Fibroblast of the aortic adventitia (primary cell): ENCODE results near the gene FLT1. TPM values are rescaled to one million over a fixed set of nuclear protein-coding genes. Genes with fewer than 3 reads are reported as not detected.

Experiments used
- DNase-seq: peaks from one replicate; pipeline ENCODE4 v3.0.0-alpha.2; 2010; ENCODE audit warnings: low read depth
- H3K4me3 ChIP-seq: 2 replicates; pipeline ENCODE4 v1.5.1; 2011; ENCODE audit warnings: low read depth, mild to moderate bottlenecking, control low read depth, low read length, moderate library complexity
- total RNA-seq: library from RNA; depleted of rRNA; stranded (reverse); fragments of >200 nt; gene quantifications from 2 replicates; pipeline ENCODE4 v1.2.3, GENCODE V29; 2012; ENCODE audit warnings: low replicate concordance
- TF ChIP-seq, protein P1 (sequence below): IDR thresholded peaks from 2 replicates; pipeline ENCODE4 v1.5.1; 2011; ENCODE audit warnings: mild to moderate bottlenecking, low read length, control low read depth, inconsistent platforms; ENCODE audit not compliant: insufficient read depth

Gene FLT1
- total RNA-seq, 1 donor: 0.36 TPM

DNA sequence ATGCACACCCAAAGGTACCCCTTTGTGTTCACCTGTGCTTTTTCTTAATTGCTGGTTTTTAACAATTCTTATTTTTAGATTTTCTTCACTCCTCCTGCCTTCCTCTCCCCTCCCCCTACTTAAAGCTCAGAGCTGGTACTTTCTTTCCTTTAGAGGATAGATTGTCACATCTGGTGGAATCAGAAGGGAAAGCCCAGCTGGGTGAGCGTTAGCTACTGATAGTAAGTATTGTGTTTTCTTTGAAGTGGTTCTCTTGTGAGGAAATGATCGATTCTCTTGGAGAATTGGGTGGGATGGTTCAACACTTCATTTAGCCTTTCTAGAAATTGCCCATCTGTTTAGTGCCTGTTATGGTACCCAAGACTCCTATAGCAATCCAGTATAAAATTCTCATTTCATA, 84.8 kb downstream of the FLT1 start:
- TF ChIP-seq, protein P1, sequence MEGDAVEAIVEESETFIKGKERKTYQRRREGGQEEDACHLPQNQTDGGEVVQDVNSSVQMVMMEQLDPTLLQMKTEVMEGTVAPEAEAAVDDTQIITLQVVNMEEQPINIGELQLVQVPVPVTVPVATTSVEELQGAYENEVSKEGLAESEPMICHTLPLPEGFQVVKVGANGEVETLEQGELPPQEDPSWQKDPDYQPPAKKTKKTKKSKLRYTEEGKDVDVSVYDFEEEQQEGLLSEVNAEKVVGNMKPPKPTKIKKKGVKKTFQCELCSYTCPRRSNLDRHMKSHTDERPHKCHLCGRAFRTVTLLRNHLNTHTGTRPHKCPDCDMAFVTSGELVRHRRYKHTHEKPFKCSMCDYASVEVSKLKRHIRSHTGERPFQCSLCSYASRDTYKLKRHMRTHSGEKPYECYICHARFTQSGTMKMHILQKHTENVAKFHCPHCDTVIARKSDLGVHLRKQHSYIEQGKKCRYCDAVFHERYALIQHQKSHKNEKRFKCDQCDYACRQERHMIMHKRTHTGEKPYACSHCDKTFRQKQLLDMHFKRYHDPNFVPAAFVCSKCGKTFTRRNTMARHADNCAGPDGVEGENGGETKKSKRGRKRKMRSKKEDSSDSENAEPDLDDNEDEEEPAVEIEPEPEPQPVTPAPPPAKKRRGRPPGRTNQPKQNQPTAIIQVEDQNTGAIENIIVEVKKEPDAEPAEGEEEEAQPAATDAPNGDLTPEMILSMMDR: no peak
- DNase-seq: no peak

DNA sequence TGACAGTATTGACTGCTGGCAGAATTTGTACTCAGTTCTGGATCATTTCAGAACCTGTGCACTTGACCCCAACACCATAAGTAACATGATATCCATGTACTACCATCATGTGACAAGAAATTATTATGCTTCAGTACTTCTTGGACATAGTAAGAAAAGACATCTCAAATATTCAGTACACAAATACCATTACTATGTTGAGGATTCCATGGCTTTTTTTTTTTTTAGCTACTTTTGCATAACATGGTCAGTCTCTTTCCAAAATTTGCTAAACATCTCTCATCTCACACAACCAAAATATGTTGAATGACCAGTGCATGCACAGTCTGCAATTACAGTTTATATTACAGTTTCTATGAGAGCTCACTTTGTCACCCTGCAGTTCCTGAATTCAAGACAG, 85.3 kb downstream of the FLT1 start:
- no peak for DNase-seq
- H3K4me3 ChIP-seq: no peak overlapping the region
- TF ChIP-seq, protein P1: no peak

More for the DNA sequence above, 84.8 kb downstream of the FLT1 start:
- no peak overlapping the region for H3K4me3 ChIP-seq

DNA sequence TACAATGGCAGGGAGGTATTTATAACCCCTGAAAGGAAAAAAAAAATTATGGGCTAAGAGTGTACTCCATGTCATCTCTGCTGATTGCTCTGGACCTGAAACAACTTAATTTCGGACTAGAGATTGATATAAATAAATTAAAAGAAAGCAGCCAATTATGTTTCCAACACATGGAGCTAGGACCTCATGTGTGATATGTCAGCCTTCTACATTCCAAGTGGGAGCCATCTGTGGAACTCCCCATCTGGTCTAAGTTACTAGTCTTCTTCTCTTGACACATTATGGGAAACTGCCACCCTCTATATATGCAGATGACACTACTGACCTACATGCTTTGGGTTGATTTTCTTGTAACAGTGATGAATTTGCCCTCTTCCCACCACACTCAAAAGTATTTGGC, 86.1 kb downstream of the FLT1 start:
- no peak overlapping the region for H3K4me3 ChIP-seq
- TF ChIP-seq, protein P1: no peak
- DNase-seq: no peak

DNA sequence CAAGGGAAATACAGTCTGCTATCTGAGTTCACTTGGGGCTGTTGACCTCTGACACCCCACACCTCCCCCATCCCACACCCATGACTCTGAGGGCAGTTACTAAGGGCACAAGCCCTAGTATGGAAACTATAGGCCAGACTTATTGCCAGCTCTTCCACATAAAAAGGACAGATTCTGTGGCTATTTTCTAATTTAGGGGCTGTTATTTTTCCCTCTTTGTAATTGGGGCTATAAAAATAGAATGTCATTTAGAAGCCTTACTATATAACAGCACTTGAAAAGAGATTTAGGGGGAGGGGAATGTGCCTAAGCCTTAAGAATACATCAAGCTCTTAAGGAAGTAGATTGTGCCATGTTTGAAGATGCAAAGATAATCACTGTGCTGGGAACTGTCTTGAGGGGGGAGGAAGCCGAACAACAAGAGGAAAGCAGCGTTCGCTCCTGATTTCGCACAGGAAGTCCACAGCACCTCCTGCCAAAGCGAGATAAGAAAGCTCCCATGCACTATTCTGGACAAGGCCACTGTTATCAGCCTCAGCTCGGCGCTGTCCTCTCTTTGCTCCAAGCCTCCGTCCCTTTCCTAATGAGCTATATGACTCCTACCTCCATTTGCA, 86.6 kb downstream of the FLT1 start:
- DNase-seq: no peak
- no peak overlapping the region for H3K4me3 ChIP-seq
- TF ChIP-seq, protein P1: no peak

DNA sequence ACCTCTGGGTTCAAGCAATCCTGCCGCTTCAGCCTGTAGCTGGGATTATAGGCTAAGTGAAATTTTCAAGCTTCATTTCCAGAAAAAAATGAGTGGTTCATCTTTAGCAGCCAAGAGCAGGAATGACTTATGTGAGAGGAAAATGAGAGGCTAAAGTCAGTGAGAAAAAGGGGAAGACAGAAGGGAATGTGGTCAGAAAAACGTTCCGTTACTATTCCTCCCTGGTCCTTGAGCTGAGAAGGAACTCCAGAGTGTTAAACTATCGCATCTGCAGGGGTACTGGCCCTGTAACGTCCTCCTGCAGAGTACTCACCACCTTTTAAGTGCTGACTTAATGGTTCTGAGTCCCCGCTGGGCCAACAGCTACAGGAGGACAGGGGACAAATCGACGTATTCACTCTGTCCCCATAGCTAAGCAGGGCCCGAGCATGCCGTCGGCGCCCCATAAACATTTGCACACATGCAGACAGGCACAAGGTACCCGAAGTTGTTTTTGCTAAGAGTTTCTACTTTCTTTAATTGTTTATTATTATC, 88.1 kb downstream of the FLT1 start:
- no peak for DNase-seq
- TF ChIP-seq, protein P1: no peak
- no peak overlapping the region for H3K4me3 ChIP-seq

DNA sequence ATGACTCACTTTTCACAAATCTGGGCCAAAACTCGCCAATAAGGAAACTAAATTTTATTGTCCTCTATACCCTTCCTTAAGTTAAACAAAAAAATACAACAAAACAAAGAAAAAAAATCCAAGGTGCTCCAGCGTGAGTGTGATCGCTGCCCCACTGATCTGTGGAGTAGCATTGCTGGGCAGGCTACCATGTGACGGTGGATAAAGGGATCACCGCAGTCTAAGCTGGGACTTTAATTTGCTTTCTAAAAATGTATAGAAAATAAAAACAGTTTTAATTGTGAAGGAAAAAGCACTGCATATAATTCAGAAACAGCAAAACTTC, 92.9 kb downstream of the FLT1 start:
- no peak overlapping the region for H3K4me3 ChIP-seq
- DNase-seq: no peak
- TF ChIP-seq, protein P1: no peak
